Measurements from ENCODE around the gene KREMEN1.
"Not testable (repeated sequence)": the region's sequence is repeated elsewhere in the genome, so short reads cannot be mapped to it uniquely, and the experiment has no call there.

Gene KREMEN1

GRCh38 chr22:29096736-29097669 is 24.2 kb downstream of the KREMEN1 start:
- FAIRE-seq = no peak
- DNase-seq (ENCODE audit: extremely low spot score, insufficient read length, low read depth) = no peak

GRCh38 chr22:29098296-29098695 is 25.5 kb downstream of the KREMEN1 start:
- DNase-seq (ENCODE audit: extremely low spot score, insufficient read length, low read depth) (no peak), FAIRE-seq (no peak)

- FAIRE-seq = no peak
- no peak for DNase-seq (ENCODE audit: extremely low spot score, insufficient read length, low read depth)
Measured at GRCh38 chr22:29102300-29102699, 29.5 kb downstream of the KREMEN1 start.

DNA sequence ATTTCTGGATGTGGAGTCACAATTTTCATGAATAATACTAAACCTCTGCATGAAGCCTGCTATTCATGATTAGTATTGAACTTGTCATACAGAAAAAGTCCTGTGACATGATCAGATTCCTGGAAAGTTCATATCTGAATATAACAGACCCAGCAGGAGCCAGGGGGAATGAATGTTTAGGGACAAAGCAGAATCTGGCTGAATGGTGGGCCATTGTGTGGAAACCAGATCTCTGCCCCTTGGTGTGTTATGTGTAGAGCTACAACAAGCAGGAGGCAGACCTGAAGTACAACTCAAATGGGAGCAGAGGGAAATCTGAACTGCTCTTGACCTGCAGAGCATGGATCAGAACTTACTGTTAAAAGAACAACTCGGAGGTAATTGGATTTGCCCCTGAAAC is 30.3 kb downstream of the KREMEN1 start:
- no peak for FAIRE-seq
- no peak for DNase-seq (ENCODE audit: extremely low spot score, insufficient read length, low read depth)

DNA sequence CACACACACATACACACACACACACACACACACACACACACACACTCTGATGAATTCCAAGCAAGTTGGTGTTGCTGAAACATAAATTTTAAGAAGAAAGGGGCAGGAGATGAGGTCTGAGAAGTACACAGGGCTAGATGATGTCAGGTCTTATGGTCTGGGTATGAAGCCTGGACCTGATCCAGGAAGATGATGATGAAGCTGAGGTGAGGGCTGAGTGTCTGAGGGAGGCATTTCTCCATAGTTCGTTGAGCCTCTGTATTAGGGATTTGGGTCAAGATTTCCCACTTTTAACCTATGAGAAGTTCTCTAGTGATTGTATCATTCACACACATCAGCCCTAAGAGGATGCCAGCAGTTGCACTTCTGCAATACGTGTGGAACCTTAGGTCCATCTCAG is 32.6 kb downstream of the KREMEN1 start:
- FAIRE-seq = no peak
- no peak for DNase-seq (ENCODE audit: extremely low spot score, insufficient read length, low read depth)

- FAIRE-seq = no peak
- no peak for DNase-seq (ENCODE audit: extremely low spot score, insufficient read length, low read depth)
Measured at GRCh38 chr22:29106839-29107238, 34.0 kb downstream of the KREMEN1 start.

DNA sequence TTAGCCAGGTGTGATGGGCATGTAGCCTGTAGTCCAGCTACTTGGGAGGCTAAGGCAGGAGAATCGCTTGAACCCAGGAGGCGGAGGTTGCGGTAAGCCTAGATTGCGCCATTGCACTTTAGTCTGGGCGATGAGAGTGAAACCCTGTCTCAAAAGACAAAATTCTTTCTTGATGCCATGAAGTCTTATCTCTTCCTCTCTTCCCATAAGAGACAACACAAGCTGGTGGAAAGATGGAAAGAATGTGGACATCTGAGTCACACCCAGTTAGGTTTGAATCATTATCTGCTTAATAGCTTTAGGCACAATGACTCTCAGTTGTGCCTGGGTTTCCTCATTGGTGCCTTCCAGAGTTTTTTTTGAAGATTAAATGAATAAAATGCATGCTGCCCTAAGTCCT is 35.3 kb downstream of the KREMEN1 start:
- FAIRE-seq (no peak), DNase-seq (ENCODE audit: extremely low spot score, insufficient read length, low read depth) (no peak)

- DNase-seq (ENCODE audit: extremely low spot score, insufficient read length, low read depth) (no peak), FAIRE-seq (no peak)
Measured at GRCh38 chr22:29109822-29110221, 37.0 kb downstream of the KREMEN1 start.

GRCh38 chr22:29110946-29111345 is 38.1 kb downstream of the KREMEN1 start:
- no peak for FAIRE-seq
- no peak for DNase-seq (ENCODE audit: extremely low spot score, insufficient read length, low read depth)

GRCh38 chr22:29112121-29112520 is 39.3 kb downstream of the KREMEN1 start:
- no peak for DNase-seq (ENCODE audit: extremely low spot score, insufficient read length, low read depth)

GRCh38 chr22:29112681-29113080 is 39.8 kb downstream of the KREMEN1 start:
- no peak for FAIRE-seq
- DNase-seq (ENCODE audit: extremely low spot score, insufficient read length, low read depth) = no peak

More at GRCh38 chr22:29112121-29112520, 39.3 kb downstream of the KREMEN1 start:
- FAIRE-seq = no peak

GRCh38 chr22:29113319-29113718 is 40.5 kb downstream of the KREMEN1 start:
- DNase-seq (ENCODE audit: extremely low spot score, insufficient read length, low read depth) (no peak), FAIRE-seq (no peak)

GRCh38 chr22:29114392-29114791 is 41.6 kb downstream of the KREMEN1 start:
- no peak for FAIRE-seq
- DNase-seq (ENCODE audit: extremely low spot score, insufficient read length, low read depth) = no peak

DNA sequence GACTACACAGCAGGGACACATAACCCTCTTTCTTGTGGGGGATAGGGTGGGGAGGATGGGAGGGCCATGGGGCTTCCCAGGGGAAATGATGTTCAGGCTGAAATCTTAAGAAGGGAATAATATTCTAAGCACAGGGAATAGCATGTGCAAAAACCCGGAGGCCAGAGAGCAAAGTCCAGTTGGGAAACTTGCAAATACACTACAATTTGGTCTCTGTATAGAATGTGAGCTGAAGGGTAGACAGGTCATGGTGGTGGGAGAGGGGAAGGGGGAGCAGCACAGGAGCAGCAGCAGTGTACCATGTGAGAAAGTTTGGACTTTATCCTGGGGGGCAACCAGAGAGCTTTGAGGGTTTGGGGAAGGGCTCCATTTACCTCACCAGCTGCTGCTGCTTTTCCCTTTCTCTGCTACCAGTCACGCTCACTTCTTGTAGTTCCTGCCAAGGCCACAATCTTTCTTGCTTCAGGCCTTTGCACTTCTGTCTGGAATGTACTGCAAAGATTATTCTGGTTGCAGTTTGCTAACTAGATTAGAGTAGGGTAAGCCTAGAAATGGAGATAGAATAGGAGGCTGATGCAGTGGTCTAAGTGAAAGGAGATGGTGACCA is 43.0 kb downstream of the KREMEN1 start:
- DNase-seq (ENCODE audit: extremely low spot score, insufficient read length, low read depth) (no peak), FAIRE-seq (no peak)

DNA sequence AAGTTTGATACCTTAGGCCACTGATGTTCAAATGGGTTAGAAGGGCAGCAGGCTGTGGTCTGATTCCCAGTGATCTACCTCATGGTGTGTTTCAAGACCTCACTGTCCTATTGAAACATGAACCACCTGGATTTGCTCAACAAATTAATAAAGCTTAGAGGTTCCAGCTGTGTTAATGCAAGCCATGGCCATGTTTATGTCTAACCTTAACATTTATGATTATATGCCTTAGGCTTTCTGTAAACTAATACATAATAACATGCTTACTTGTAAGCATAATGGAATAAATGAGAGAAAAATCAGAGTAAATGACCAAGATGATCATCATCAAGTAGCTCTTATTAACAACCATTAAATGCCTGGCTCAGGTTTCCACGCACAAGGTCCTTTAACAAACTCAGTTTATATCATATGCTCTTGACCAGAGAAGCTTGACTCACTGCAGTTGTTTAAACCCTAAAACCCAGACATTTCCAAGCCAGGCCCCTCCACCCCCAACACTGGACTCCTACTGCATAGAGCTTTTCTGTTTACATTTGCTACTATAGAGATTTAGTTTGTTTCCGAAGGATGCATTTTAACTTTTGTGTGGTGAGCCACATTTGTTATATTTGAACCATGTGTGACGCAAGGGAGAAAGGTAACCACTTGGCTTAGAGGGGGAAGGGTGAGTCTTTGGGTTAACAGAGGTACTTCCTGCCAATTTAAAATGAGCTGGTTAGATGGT is 43.7 kb downstream of the KREMEN1 start:
- FAIRE-seq (no peak), DNase-seq (ENCODE audit: extremely low spot score, insufficient read length, low read depth) (no peak)

DNA sequence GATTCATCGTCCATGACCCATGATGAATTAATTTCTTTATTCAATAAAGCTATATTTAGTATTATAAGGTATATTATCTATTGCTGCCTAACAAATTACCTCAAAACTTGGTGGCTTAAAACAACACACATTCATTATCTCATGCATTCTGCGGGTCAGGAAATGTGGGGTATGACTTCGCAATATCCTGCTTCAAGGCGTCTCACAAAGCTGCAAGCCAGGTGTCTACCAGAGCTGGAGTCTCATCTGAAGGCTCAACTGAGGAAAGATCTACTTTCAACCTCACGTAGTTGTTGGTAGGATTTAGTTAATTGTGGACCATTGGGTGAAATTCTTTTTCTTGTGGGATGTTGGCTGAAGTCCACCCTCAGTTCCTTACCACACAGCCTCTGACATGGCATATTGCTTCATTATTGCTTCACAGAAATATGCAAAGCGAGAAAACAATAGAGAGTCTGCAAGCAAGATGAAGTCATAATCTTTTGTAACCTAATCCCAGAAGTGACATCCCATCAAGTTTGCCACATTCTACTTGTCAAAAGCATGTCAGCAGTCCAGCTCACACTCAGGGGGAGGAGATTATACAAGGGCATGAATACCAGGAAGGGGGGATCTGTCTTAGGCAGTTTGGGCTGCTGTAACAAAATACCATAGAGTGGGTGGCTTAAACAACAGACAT is 45.1 kb downstream of the KREMEN1 start:
- no peak for DNase-seq (ENCODE audit: extremely low spot score, insufficient read length, low read depth)

GRCh38 chr22:29120098-29120912 is 47.5 kb downstream of the KREMEN1 start:
- DNase-seq (ENCODE audit: extremely low spot score, insufficient read length, low read depth); FAIRE-seq: not testable (repeated sequence)

More for the DNA sequence above, 45.1 kb downstream of the KREMEN1 start:
- FAIRE-seq = no peak

DNA sequence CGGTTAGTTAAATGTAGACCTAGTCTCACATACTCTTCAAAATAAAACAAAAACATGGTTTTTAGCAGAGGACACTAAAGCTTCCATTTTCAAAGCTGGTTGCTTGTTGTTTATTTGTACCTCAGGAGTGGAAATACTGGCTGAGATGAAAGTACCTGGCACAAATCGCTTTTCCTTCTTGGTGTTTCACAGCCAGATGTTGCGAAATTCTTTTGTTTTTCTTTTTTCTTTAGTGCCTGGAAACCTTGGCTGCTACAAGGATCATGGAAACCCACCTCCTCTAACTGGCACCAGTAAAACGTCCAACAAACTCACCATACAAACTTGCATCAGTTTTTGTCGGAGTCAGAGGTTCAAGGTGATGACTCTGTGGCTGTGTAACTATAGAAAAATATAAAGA is 48.3 kb downstream of the KREMEN1 start:
- DNase-seq (ENCODE audit: extremely low spot score, insufficient read length, low read depth) (no peak), FAIRE-seq (no peak)

- no peak for DNase-seq (ENCODE audit: extremely low spot score, insufficient read length, low read depth)
- no peak for FAIRE-seq
Measured at GRCh38 chr22:29122041-29122440, 49.2 kb downstream of the KREMEN1 start.
